Effector memory CD4-positive, alpha-beta T cell (primary cell): ENCODE measurements around the gene IFRD2.
A peak's percentile ranks its signal among the peaks of the same experiment; 100 is the strongest.
"Not testable (repeated sequence)": the region's sequence is repeated elsewhere in the genome, so short reads cannot be mapped to it uniquely, and the experiment has no call there.

Source experiments
- DNase-seq, 3 donors: peaks; one replicate each; pipeline ENCODE4 v3.0.0-alpha.2; 2020
- H3K27ac ChIP-seq: 2 replicates; pipeline ENCODE4 v1.7.0; 2013; ENCODE audit warnings: mild to moderate bottlenecking, low read length, moderate library complexity; ENCODE audit not compliant: insufficient read depth, poor library complexity, severe bottlenecking
- H3K27me3 ChIP-seq: replicated peaks from 2 replicates; pipeline ENCODE4 v1.7.0; 2013; ENCODE audit warnings: mild to moderate bottlenecking, low read length; ENCODE audit not compliant: insufficient read depth, control insufficient read depth, poor library complexity, severe bottlenecking
- H3K36me3 ChIP-seq: 2 replicates; pipeline ENCODE4 v1.7.0; 2013; ENCODE audit warnings: mild to moderate bottlenecking, low read length, moderate library complexity; ENCODE audit not compliant: control insufficient read depth, insufficient read depth
- H3K4me1 ChIP-seq: 2 replicates; pipeline ENCODE4 v1.7.0; 2013; ENCODE audit warnings: low read length, mild to moderate bottlenecking; ENCODE audit not compliant: control insufficient read depth, insufficient read depth, poor library complexity, severe bottlenecking
- H3K4me3 ChIP-seq: 2 replicates; pipeline ENCODE4 v1.7.0; 2013; ENCODE audit warnings: low read length, low read depth, mild to moderate bottlenecking; ENCODE audit not compliant: insufficient read depth, poor library complexity, severe bottlenecking
- H3K9me3 ChIP-seq: 2 replicates; pipeline ENCODE4 v1.7.0; 2013; ENCODE audit warnings: mild to moderate bottlenecking, low read length, moderate library complexity; ENCODE audit not compliant: control insufficient read depth

IFRD2 gene

GRCh38 chr3:50318615-50319014 is 26.4 kb upstream of the IFRD2 start:
- Histone ChIP-seq H3K27me3 (no peaks in the 10 kb centered on the region), H3K27ac (no peak overlapping the region), H3K4me1 (peaks cover 41% of the 10 kb centered on the region), H3K36me3 (no peaks in the 10 kb centered on the region), H3K9me3 (no peaks in the 10 kb centered on the region), H3K4me3 (no peak overlapping the region)
- DNase-seq: no peak

- Histone ChIP-seq H3K4me1 (peaks cover 41% of the 10 kb centered on the region), H3K4me3 (no peak overlapping the region), H3K27ac (no peak overlapping the region), H3K9me3 (no peaks in the 10 kb centered on the region), H3K36me3 (no peaks in the 10 kb centered on the region), H3K27me3 (no peaks in the 10 kb centered on the region)
- no peak for DNase-seq
Measured at GRCh38 chr3:50318163-50318562, 25.9 kb upstream of the IFRD2 start.

- no peak for DNase-seq
- Histone ChIP-seq H3K27me3 (no peaks in the 10 kb centered on the region), H3K4me1 (peaks cover 41% of the 10 kb centered on the region), H3K36me3 (no peaks in the 10 kb centered on the region), H3K27ac (peak overlapping the region; percentile 50), H3K4me3 (peak overlapping the region; percentile 38), H3K9me3 (no peaks in the 10 kb centered on the region)
Measured at GRCh38 chr3:50317300-50317699, 25.1 kb upstream of the IFRD2 start.

- Histone ChIP-seq H3K27me3 (no peaks in the 10 kb centered on the region), H3K9me3 (no peaks in the 10 kb centered on the region), H3K27ac (peak overlapping the region; percentile 50), H3K36me3 (no peaks in the 10 kb centered on the region), H3K4me1 (peaks cover 38% of the 10 kb centered on the region), H3K4me3 (peak overlapping the region; percentile 38)
- DNase-seq: peak; percentile 66 to 75 (median 71)
Measured at GRCh38 chr3:50316657-50317242, 24.5 kb upstream of the IFRD2 start.

- H3K4me1 ChIP-seq: peaks cover 21% of the 10 kb centered on the region
- no peaks in the 10 kb centered on the region for H3K9me3 ChIP-seq
- H3K27ac ChIP-seq: no peak overlapping the region
- no peak for DNase-seq
- H3K27me3 ChIP-seq: no peaks in the 10 kb centered on the region
- H3K4me3 ChIP-seq: no peak overlapping the region
- H3K36me3 ChIP-seq: no peaks in the 10 kb centered on the region
Measured at GRCh38 chr3:50314816-50315215, 22.6 kb upstream of the IFRD2 start.

- Histone ChIP-seq H3K36me3 (no peaks in the 10 kb centered on the region), H3K9me3 (no peaks in the 10 kb centered on the region), H3K4me1 (peaks cover 20% of the 10 kb centered on the region), H3K27ac (no peak overlapping the region), H3K4me3 (no peak overlapping the region), H3K27me3 (no peaks in the 10 kb centered on the region)
- no peak for DNase-seq
Measured at GRCh38 chr3:50314342-50314741, 22.1 kb upstream of the IFRD2 start.

GRCh38 chr3:50312041-50312440 is 19.8 kb upstream of the IFRD2 start:
- not testable (repeated sequence) for H3K4me1 ChIP-seq, H3K27ac ChIP-seq, H3K4me3 ChIP-seq, H3K36me3 ChIP-seq, DNase-seq, H3K27me3 ChIP-seq, H3K9me3 ChIP-seq

- H3K27ac ChIP-seq: no peak overlapping the region
- peaks cover 10% of the 10 kb centered on the region for H3K4me1 ChIP-seq
- no peaks in the 10 kb centered on the region for H3K9me3 ChIP-seq
- H3K4me3 ChIP-seq: no peak overlapping the region
- H3K36me3 ChIP-seq: no peaks in the 10 kb centered on the region
- no peak for DNase-seq
- no peaks in the 10 kb centered on the region for H3K27me3 ChIP-seq
Measured at GRCh38 chr3:50304601-50305000, 12.4 kb upstream of the IFRD2 start.

- DNase-seq: no peak
Measured at GRCh38 chr3:50303013-50303815, 11.0 kb upstream of the IFRD2 start, which contains the start of gene HYAL1. Gene HYAL1, minus strand, starts transcription at chr3:50303574. Its CDS starts 618 bp downstream, at chr3:50302956.

More at GRCh38 chr3:50303013-50303815, 11.0 kb upstream of the IFRD2 start, which contains the start of gene HYAL1:
- H3K4me1 ChIP-seq: peaks cover 18% of the 10 kb centered on the region
- no peaks in the 10 kb centered on the region for H3K27me3 ChIP-seq
- H3K36me3 ChIP-seq: no peaks in the 10 kb centered on the region
- no peak within 1 kb of the TSS for H3K27ac ChIP-seq
- no peaks in the 10 kb centered on the region for H3K9me3 ChIP-seq
- H3K4me3 ChIP-seq: no peak within 1 kb of the TSS
